Measurements from ENCODE around the gene MOB4.
"Not testable (repeated sequence)": the region's sequence is repeated elsewhere in the genome, so short reads cannot be mapped to it uniquely, and the experiment has no call there.

The MOB4 gene

DNA sequence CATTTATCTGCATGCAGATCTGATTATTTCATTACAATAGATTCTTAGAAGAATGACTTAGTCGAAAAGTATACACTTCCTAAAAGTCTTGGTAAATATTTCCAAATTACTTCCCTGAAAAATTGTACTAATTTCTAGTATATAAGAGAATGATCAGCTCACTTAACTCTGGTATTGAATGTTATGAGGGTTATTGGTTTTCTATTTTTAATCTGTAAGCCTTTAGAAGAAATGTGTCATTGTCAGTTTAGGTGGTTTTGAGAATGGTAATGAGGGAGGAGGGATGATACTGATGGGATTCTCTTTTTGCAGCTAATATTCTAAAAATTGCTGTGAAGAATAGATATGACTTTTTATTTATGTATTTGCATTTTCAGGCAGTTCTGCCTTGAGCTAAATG lies 23.9 kb downstream of the MOB4 start:
- Histone ChIP-seq H3K4me2 (no peak overlapping the region; the same call in 1 of the 2 replicates), H3K79me2 (ENCODE audit: insufficient read depth, low read depth) (peaks cover 8% of the 10 kb centered on the region; the same call in 1 of the 2 replicates), H2AFZ (ENCODE audit: low read depth) (no peak overlapping the region), H3K36me3 (ENCODE audit: insufficient read depth) (peaks cover 5% of the 10 kb centered on the region; the same call in 1 of the 2 replicates), H3K9ac (no peak overlapping the region), H3K4me1 (ENCODE audit: low read depth, poor library complexity, severe bottlenecking) (peaks cover 34% of the 10 kb centered on the region), H3K27ac (no peak overlapping the region), H3K4me3 (IDR thresholded peaks at IDR 0.05; ENCODE audit: insufficient read depth, low read depth, low read length) (no peak overlapping the region), H3K27me3 (ENCODE audit: insufficient read depth, low read depth) (no peaks in the 10 kb centered on the region), H4K20me1 (ENCODE audit: insufficient read depth) (peaks cover 4% of the 10 kb centered on the region; the same call in 1 of the 2 replicates)
- TF ChIP-seq, protein P1, sequence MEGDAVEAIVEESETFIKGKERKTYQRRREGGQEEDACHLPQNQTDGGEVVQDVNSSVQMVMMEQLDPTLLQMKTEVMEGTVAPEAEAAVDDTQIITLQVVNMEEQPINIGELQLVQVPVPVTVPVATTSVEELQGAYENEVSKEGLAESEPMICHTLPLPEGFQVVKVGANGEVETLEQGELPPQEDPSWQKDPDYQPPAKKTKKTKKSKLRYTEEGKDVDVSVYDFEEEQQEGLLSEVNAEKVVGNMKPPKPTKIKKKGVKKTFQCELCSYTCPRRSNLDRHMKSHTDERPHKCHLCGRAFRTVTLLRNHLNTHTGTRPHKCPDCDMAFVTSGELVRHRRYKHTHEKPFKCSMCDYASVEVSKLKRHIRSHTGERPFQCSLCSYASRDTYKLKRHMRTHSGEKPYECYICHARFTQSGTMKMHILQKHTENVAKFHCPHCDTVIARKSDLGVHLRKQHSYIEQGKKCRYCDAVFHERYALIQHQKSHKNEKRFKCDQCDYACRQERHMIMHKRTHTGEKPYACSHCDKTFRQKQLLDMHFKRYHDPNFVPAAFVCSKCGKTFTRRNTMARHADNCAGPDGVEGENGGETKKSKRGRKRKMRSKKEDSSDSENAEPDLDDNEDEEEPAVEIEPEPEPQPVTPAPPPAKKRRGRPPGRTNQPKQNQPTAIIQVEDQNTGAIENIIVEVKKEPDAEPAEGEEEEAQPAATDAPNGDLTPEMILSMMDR (conservative IDR thresholded peaks at IDR 0.05; ENCODE audit: low read depth, low read length), result no peak

DNA sequence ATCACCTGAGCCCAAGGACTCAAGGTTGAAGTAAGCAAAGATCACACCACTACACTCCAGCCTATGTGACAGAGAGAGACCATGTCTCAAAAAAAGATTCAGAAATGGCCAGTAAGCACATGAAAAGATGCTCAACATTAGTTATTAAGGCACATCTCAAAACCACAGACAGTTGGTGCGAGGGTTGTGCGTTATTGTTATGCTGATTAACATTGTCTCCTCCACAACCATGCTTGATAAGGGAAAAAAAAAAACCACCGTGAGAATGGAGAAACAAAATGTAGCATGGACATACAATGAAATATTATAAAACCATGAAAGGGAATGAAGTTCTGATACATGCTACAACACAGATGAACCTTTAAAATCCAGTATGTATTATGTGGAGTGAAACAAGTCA lies 27.3 kb downstream of the MOB4 start:
- no peak overlapping the region for H3K4me2 ChIP-seq

DNA sequence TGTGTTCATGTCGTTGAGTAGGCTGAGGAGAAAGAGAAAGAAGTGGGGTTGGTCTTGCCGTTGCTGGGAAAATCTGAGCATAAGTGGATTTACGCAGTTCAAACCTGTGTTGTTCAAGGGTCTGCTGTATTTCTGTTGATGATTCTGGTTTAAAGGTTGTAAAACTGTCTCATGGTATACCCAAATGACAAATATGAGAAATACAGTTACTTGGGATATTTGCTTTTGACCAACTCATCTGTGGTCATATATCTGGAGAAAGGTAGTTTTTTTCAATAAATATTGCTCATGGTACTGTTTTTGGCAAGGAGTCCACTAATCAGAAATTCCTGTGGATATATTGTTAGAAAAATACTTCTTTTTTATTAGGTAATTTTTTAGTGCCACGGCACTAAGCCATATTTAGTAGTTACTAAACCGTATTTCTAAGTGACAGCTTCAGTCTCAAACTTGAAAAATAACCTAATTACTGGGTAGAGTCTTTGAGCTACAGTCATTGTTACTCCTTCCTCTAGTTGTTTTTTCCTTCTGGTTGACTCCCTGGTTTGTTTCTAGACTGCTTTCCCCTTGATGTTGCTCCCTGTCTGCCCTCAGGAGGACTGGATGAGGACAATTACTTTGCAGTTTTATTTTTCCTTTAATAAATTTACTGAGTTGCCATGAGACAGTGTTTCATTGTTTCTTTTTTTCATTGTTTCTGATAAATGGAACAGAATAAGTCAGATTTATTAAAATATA lies 31.5 kb downstream of the MOB4 start:
- no peak overlapping the region for H3K9ac ChIP-seq
- no peak overlapping the region for H3K4me3 ChIP-seq (IDR thresholded peaks at IDR 0.05; ENCODE audit: insufficient read depth, low read depth, low read length)
- no peak overlapping the region for H3K4me2 ChIP-seq
- H3K36me3 ChIP-seq (ENCODE audit: insufficient read depth), result peaks cover 9% of the 10 kb centered on the region; the same call in 1 of the 2 replicates
- H3K27me3 ChIP-seq (ENCODE audit: insufficient read depth, low read depth), result no peaks in the 10 kb centered on the region
- H4K20me1 ChIP-seq (ENCODE audit: insufficient read depth), result no peaks in the 10 kb centered on the region
- peaks cover 4% of the 10 kb centered on the region; the same call in 1 of the 2 replicates for H3K79me2 ChIP-seq (ENCODE audit: insufficient read depth, low read depth)
- H3K27ac ChIP-seq, result no peak overlapping the region
- TF ChIP-seq, protein P1 (conservative IDR thresholded peaks at IDR 0.05; ENCODE audit: low read depth, low read length), result no peak
- no peaks in the 10 kb centered on the region for H3K4me1 ChIP-seq (ENCODE audit: low read depth, poor library complexity, severe bottlenecking)
- no peak overlapping the region for H2AFZ ChIP-seq (ENCODE audit: low read depth)

More for the DNA sequence above, 27.3 kb downstream of the MOB4 start:
- Histone ChIP-seq H3K4me3 (IDR thresholded peaks at IDR 0.05; ENCODE audit: insufficient read depth, low read depth, low read length) (no peak overlapping the region), H2AFZ (ENCODE audit: low read depth) (no peak overlapping the region), H3K27me3 (ENCODE audit: insufficient read depth, low read depth) (no peaks in the 10 kb centered on the region), H3K27ac (no peak overlapping the region), H3K36me3 (ENCODE audit: insufficient read depth) (peaks cover 5% of the 10 kb centered on the region; the same call in 1 of the 2 replicates), H3K4me1 (ENCODE audit: low read depth, poor library complexity, severe bottlenecking) (peaks cover 23% of the 10 kb centered on the region), H3K79me2 (ENCODE audit: insufficient read depth, low read depth) (peaks cover 13% of the 10 kb centered on the region; the same call in 1 of the 2 replicates), H3K9ac (no peak overlapping the region), H4K20me1 (ENCODE audit: insufficient read depth) (peaks cover 4% of the 10 kb centered on the region; the same call in 1 of the 2 replicates)
- TF ChIP-seq, protein P1 (conservative IDR thresholded peaks at IDR 0.05; ENCODE audit: low read depth, low read length), result no peak

DNA sequence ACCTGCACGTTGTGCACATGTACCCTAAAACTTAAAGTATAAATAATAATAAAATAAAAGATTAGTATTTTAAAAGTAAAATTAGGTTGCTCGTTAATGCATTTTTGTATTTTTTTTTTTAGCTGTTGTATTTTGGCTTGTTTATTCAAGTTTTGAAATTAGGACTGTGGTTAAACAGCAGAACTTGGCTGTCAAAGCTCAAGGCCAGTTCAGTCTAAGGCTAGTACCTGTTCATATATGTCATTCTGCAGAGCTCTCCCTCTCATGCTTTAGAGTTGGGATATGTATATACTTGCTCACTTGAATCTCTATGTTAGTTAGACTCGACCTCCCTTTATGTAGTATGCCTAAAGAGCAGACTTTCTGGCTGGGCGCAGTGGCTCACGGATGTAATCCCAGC lies 32.7 kb downstream of the MOB4 start:
- Histone ChIP-seq H3K79me2 (ENCODE audit: insufficient read depth, low read depth) (peaks cover 4% of the 10 kb centered on the region; the same call in 1 of the 2 replicates), H3K9ac (no peak overlapping the region), H3K27me3 (ENCODE audit: insufficient read depth, low read depth) (no peaks in the 10 kb centered on the region), H3K36me3 (ENCODE audit: insufficient read depth) (0 out of 2 replicates have a peak, but pooled peaks cover 6% of the 10 kb centered on the region), H3K27ac (no peak overlapping the region), H3K4me1 (ENCODE audit: low read depth, poor library complexity, severe bottlenecking) (no peaks in the 10 kb centered on the region), H3K4me2 (no peak overlapping the region), H4K20me1 (ENCODE audit: insufficient read depth) (no peaks in the 10 kb centered on the region), H3K4me3 (IDR thresholded peaks at IDR 0.05; ENCODE audit: insufficient read depth, low read depth, low read length) (no peak overlapping the region), H2AFZ (ENCODE audit: low read depth) (no peak overlapping the region)
- TF ChIP-seq, protein P1 (conservative IDR thresholded peaks at IDR 0.05; ENCODE audit: low read depth, low read length), result no peak

DNA sequence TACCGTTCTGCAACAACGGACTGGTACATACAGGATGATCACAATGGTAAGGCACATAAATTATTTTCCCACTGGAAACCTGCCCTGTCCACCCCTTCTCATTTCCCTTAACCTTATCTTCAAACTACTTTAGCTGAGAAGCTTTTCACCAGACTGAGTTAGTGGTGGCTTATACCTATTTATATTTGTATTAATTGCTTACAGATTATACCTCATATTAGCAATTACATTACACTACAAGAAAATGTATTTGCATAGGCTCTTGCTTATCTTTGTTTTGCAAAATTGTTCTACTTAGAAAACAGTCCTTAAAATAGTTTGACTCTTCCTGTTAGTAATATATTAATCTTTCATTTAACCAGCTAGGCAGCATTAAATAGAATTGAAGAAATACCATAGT lies 35.4 kb downstream of the MOB4 start:
- not testable (repeated sequence) for H3K4me2 ChIP-seq; H4K20me1 ChIP-seq (ENCODE audit: insufficient read depth); H3K27ac ChIP-seq; H3K9ac ChIP-seq; H3K36me3 ChIP-seq (ENCODE audit: insufficient read depth); H2AFZ ChIP-seq (ENCODE audit: low read depth); H3K79me2 ChIP-seq (ENCODE audit: insufficient read depth, low read depth); H3K4me1 ChIP-seq (ENCODE audit: low read depth, poor library complexity, severe bottlenecking); H3K27me3 ChIP-seq (ENCODE audit: insufficient read depth, low read depth); H3K4me3 ChIP-seq (IDR thresholded peaks at IDR 0.05; ENCODE audit: insufficient read depth, low read depth, low read length)
